GM12878 (cell line): Measurements from ENCODE around the gene ZPR1. TPM values are rescaled to one million over a fixed set of nuclear protein-coding genes. Genes with fewer than 3 reads are reported as not detected.

Source experiments
- ATAC-seq: fragments of 200-7000 bp; cut with Tn5 transposase; 3 replicates; pipeline ENCODE4 v1.9.1; 2020; ENCODE audit warnings: mild to moderate bottlenecking, moderate library complexity
- BruUV-seq: library from RNA; stranded (reverse); fragments of 400-500 nt; replicated peaks from 2 replicates; lab custom pipeline; 2021; lab: Mats Ljungman, UMichigan
- CTCF ChIA-PET: fragments of 300-600 bp; sonication (Branson Sonifier 250); formaldehyde crosslinking; extraction: SDS; loops from one replicate; lab custom pipeline; 2021; ENCODE audit warnings: inconsistent platforms; lab: Yijun Ruan, JAX
- POLR2A ChIA-PET: fragments of 350-600 bp; formaldehyde crosslinking; extraction: SDS; loops from one replicate; lab custom pipeline; 2021; ENCODE audit warnings: inconsistent platforms; lab: Charles Lee
- RAD21 ChIA-PET: fragments of 300-600 bp; sonication (Branson Sonifier 250); formaldehyde crosslinking; loops from one replicate; lab custom pipeline; 2023; ENCODE audit warnings: antibody characterized with exemption; ENCODE audit not compliant: unreplicated experiment; lab: Charles Lee
- SMC1A ChIA-PET: fragments of 300-600 bp; sonication (Branson Sonifier 250); formaldehyde crosslinking; loops from one replicate; lab custom pipeline; 2023; ENCODE audit not compliant: unreplicated experiment, uncharacterized antibody; lab: Charles Lee
- DNase-seq: peaks from one replicate; pipeline ENCODE4 v3.0.0-alpha.2; 2011; ENCODE audit warnings: low read depth, low spot score
- FAIRE-seq: peaks from 3 replicates; lab custom pipeline; 2011; peaks lifted over from hg19 to GRCh38; lab: Jason Lieb, UNC
- H2AFZ ChIP-seq: 2 replicates; pipeline ENCODE4 v1.6.0; 2011; ENCODE audit warnings: low read depth, low read length, control low read depth; ENCODE audit not compliant: control insufficient read depth
- H3K27ac ChIP-seq: 2 replicates; pipeline ENCODE4 v1.5.1; 2011; ENCODE audit warnings: control low read depth; ENCODE audit not compliant: control insufficient read depth, insufficient read depth
- H3K27me3 ChIP-seq, 2 experiments: replicated peaks in 1 of 2; 2 replicates each; pipeline versions ENCODE4 v1.6.0 to v1.6.1; 2011; ENCODE audit warnings: low read length in 1 of 2; ENCODE audit not compliant: control insufficient read depth in 2 of 2, insufficient read depth in 2 of 2
- H3K36me3 ChIP-seq, 2 experiments: 2 replicates each; pipeline ENCODE4 v1.5.1; 2011; ENCODE audit warnings: low read length in 1 of 2; ENCODE audit not compliant: control insufficient read depth in 2 of 2, insufficient read depth in 2 of 2
- H3K4me1 ChIP-seq: 2 replicates; pipeline ENCODE4 v1.6.1; 2011; ENCODE audit warnings: mild to moderate bottlenecking, low read length, moderate library complexity, mixed read lengths; ENCODE audit not compliant: control insufficient read depth, insufficient read depth
- H3K4me2 ChIP-seq: 2 replicates; pipeline ENCODE4 v1.6.0; 2011; ENCODE audit warnings: control low read depth; ENCODE audit not compliant: control insufficient read depth, insufficient read depth
- H3K4me3 ChIP-seq: fragments of 200-600 bp; sonication (generic); 2 replicates; pipeline ENCODE4 v1.5.1; 2016
- H3K79me2 ChIP-seq: 2 replicates; pipeline ENCODE4 v1.6.0; 2011; ENCODE audit warnings: low read length; ENCODE audit not compliant: control insufficient read depth, insufficient read depth
- H3K9ac ChIP-seq: 2 replicates; pipeline ENCODE4 v1.8.0; 2011; ENCODE audit warnings: low read length, control low read depth, mixed read lengths; ENCODE audit not compliant: control insufficient read depth, insufficient read depth
- H3K9me3 ChIP-seq: replicated peaks from 3 replicates; pipeline ENCODE4 v1.5.1; 2011; ENCODE audit warnings: mild to moderate bottlenecking, low read length; ENCODE audit not compliant: control insufficient read depth, insufficient read depth
- H4K20me1 ChIP-seq: 2 replicates; pipeline ENCODE4 v1.6.0; 2011; ENCODE audit not compliant: control insufficient read depth, insufficient read depth
- BHLHE40 ChIP-seq, 2 experiments: fragments of 450-650 bp in 1 of 2; IDR thresholded peaks; 2 replicates each; pipeline ENCODE4 v1.6.1; 2011 to 2017; ENCODE audit warnings: low read depth in 2 of 2, borderline replicate concordance in 1 of 2, improper control_type of control experiment in 1 of 2, low read length in 1 of 2, mild to moderate bottlenecking in 1 of 2
- CEBPB ChIP-seq, 2 experiments: fragments of 150-350 bp in 1 of 2; IDR thresholded peaks; 2 replicates each; pipeline ENCODE4 v1.6.1; 2012 to 2014; ENCODE audit warnings: low read depth in 2 of 2, low read length in 2 of 2, borderline replicate concordance in 1 of 2, inconsistent platforms in 1 of 2
- ESRRA ChIP-seq: IDR thresholded peaks from 2 replicates; pipeline ENCODE4 v1.6.1; 2012; ENCODE audit warnings: mild to moderate bottlenecking, low read length, improper control_type of control experiment
- ETV6 ChIP-seq, 2 experiments: fragments of 450-650 bp in 1 of 2; IDR thresholded peaks in 1 of 2; conservative IDR thresholded peaks in 1 of 2; 2 replicates each; pipeline ENCODE4 v1.6.1; 2014; ENCODE audit warnings: antibody characterized with exemption in 1 of 2, borderline replicate concordance in 1 of 2, low read depth in 1 of 2, mild to moderate bottlenecking in 1 of 2, moderate library complexity in 1 of 2
- FOXM1 ChIP-seq: IDR thresholded peaks from 2 replicates; pipeline ENCODE4 v1.6.1; 2012; ENCODE audit warnings: low read depth, mild to moderate bottlenecking, inconsistent platforms, low read length, moderate library complexity
- HCFC1 ChIP-seq: fragments of 150-350 bp; IDR thresholded peaks from 2 replicates; pipeline ENCODE4 v1.6.1; 2014; ENCODE audit warnings: low read length
- HDAC2 ChIP-seq: fragments of 200-600 bp; sonication (generic); IDR thresholded peaks from 2 replicates; pipeline ENCODE4 v1.6.1; 2017
- NR2C2 ChIP-seq: IDR thresholded peaks from 2 replicates; pipeline ENCODE4 v1.6.1; 2011; ENCODE audit warnings: borderline replicate concordance, low read depth; ENCODE audit not compliant: control insufficient read depth, insufficient read length
- NRF1 ChIP-seq: conservative IDR thresholded peaks from 2 replicates; pipeline ENCODE4 v1.6.1; 2011; ENCODE audit warnings: mild to moderate bottlenecking, low read depth, low read length, improper control_type of control experiment
- REST ChIP-seq: IDR thresholded peaks from 2 replicates; pipeline ENCODE4 v1.6.1; 2012; ENCODE audit warnings: mild to moderate bottlenecking, low read depth, low read length
- SREBF1 ChIP-seq: IDR thresholded peaks from 2 replicates; pipeline ENCODE4 v1.6.1; 2012; ENCODE audit warnings: mild to moderate bottlenecking, low read length
- STAT1 ChIP-seq: fragments of 450-650 bp; conservative IDR thresholded peaks from 2 replicates; pipeline ENCODE4 v1.6.1; 2014; ENCODE audit warnings: antibody characterized with exemption, mild to moderate bottlenecking
- STAT3 ChIP-seq: IDR thresholded peaks from 2 replicates; pipeline ENCODE4 v1.6.1; 2011; ENCODE audit warnings: low read depth, low read length, improper control_type of control experiment
- YBX1 ChIP-seq: fragments of 450-650 bp; IDR thresholded peaks from 2 replicates; pipeline ENCODE4 v1.6.1; 2016; ENCODE audit warnings: antibody characterized with exemption
- WGBS: methylation state at CpG from one replicate; pipeline ENCODE4 v1.1.6; 2016; ENCODE audit warnings: low lambda C conversion rate; ENCODE audit not compliant: insufficient replicate concordance, insufficient coverage; ENCODE audit errors: missing lambda C conversion rate; 5-methylcytosine and 5-hydroxymethylcytosine counted together
- in situ Hi-C: fragments of 300-500 bp; cut with MboI; formaldehyde crosslinking; loops from 9 replicates; pipeline ENCODE4 v1.14.3; 2018; ENCODE audit warnings: mixed read lengths
- intact Hi-C: fragments of 100-400 bp; cut with micrococcal nuclease; formaldehyde crosslinking; loops from one replicate; pipeline ENCODE4 v1.14.2; 2022; ENCODE audit not compliant: unreplicated experiment
- polyA plus RNA-seq, 11 experiments: library from polyadenylated mRNA; depleted of rRNA in 4 of 11; unstranded in 6 of 11; stranded (reverse) in 5 of 11; fragments of >200 nt; fragmentation: Nextera tagmentation in 4 of 11; fragmentation: Illumina TruSeq in 1 of 11; extraction: Ambion mirVana in 4 of 11; extraction: Trizol in 1 of 11; gene quantifications; 1 replicate in 1 of 11; 2 replicates in 10 of 11; pipeline versions ENCODE4 v1.2.1 to v1.2.3, GENCODE V29; 2011 to 2016; ENCODE audit warnings: inconsistent platforms in 2 of 11, missing spikeins in 2 of 11, low read depth in 1 of 11
- total RNA-seq, 4 experiments: library from RNA; depleted of rRNA in 3 of 4; stranded (reverse); fragments of >200 nt in 3 of 4; fragmentation: Illumina TruSeq in 1 of 4; extraction: Trizol in 1 of 4; gene quantifications; 2 replicates each; pipeline versions ENCODE4 v1.2.1 to v1.2.3, GENCODE V29; 2013 to 2021
- TF ChIP-seq, protein P1 (sequence below): IDR thresholded peaks from 2 replicates; pipeline ENCODE4 v1.6.1; 2012; ENCODE audit warnings: low read length, inconsistent platforms

Gene ZPR1
- total and polyA plus RNA-seq, 10 of the 15 experiments (the other 5 are each of a cell fraction or from before 2014, with no cell fraction given) = 9.3 to 89.7 (median 54.7) TPM

DNA sequence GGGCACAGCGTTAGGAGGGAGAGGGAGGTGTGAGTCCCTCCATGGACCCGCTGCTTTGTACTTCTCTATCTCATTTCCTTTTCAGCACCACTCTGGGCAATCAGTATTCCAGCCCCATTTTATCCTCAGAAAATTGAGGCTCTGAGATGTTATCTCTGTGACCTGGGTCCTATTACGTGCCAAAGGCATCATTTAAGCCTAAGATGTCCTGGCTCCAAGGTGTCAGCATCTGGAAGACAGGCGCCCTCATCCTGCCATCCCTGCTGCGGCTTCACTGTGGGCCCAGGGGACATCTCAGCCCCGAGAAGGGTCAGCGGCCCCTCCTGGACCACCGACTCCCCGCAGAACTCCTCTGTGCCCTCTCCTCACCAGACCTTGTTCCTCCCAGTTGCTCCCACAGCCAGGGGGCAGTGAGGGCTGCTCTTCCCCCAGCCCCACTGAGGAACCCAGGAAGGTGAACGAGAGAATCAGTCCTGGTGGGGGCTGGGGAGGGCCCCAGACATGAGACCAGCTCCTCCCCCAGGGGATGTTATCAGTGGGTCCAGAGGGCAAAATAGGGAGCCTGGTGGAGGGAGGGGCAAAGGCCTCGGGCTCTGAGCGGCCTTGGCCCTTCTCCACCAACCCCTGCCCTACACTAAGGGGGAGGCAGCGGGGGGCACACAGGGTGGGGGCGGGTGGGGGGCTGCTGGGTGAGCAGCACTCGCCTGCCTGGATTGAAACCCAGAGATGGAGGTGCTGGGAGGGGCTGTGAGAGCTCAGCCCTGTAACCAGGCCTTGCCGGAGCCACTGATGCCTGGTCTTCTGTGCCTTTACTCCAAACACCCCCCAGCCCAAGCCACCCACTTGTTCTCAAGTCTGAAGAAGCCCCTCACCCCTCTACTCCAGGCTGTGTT, 41.1 kb upstream of the ZPR1 start (continued):
- TF ChIP-seq REST = no peak
- TF ChIP-seq, protein P1, sequence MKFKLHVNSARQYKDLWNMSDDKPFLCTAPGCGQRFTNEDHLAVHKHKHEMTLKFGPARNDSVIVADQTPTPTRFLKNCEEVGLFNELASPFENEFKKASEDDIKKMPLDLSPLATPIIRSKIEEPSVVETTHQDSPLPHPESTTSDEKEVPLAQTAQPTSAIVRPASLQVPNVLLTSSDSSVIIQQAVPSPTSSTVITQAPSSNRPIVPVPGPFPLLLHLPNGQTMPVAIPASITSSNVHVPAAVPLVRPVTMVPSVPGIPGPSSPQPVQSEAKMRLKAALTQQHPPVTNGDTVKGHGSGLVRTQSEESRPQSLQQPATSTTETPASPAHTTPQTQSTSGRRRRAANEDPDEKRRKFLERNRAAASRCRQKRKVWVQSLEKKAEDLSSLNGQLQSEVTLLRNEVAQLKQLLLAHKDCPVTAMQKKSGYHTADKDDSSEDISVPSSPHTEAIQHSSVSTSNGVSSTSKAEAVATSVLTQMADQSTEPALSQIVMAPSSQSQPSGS = no peak
- no peak for TF ChIP-seq NR2C2

GRCh38 chr11:116827461-116827860, 39.6 kb upstream of the ZPR1 start:
- Histone ChIP-seq H3K9me3 (no peaks in the 10 kb centered on the region), H4K20me1 (no peaks in the 10 kb centered on the region), H3K27ac (no peak overlapping the region), H3K4me1 (no peaks in the 10 kb centered on the region), H3K36me3 (no peaks in the 10 kb centered on the region), H3K4me2 (no peak overlapping the region), H3K79me2 (no peaks in the 10 kb centered on the region), H3K4me3 (no peak overlapping the region), H3K9ac (no peak overlapping the region), H2AFZ (no peak overlapping the region), H3K27me3 (no peaks in the 10 kb centered on the region)
- BruUV-seq = no TSS peak
- DNase-seq (no peak), ATAC-seq (no peak), FAIRE-seq (no peak)
- in situ Hi-C loops = no loop called here
- POLR2A ChIA-PET = no interaction called here
- intact Hi-C loops = no loop called here
- WGBS = 14% methylated on average over 5 of the region's 6 CpGs
- SMC1A ChIA-PET = no interaction called here
- CTCF ChIA-PET = no interaction called here
- RAD21 ChIA-PET = no interaction called here
- TF ChIP-seq BHLHE40 (IDR thresholded peaks at IDR 0.05; ENCODE audit: borderline replicate concordance in 1 of 2, low read depth in 2 of 2, low read length in 1 of 2) (no peak), HCFC1 (no peak), ETV6 (conservative IDR thresholded peaks at IDR 0.05 in 1 of 2, IDR thresholded peaks at IDR 0.05 in 1 of 2; ENCODE audit: borderline replicate concordance in 1 of 2, low read depth in 1 of 2) (no peak), CEBPB (IDR thresholded peaks at IDR 0.05; ENCODE audit: borderline replicate concordance in 1 of 2, low read depth in 2 of 2, low read length in 2 of 2) (no peak), FOXM1 (no peak), NRF1 (no peak), ESRRA (no peak), STAT1 (no peak), STAT3 (no peak), SREBF1 (no peak), YBX1 (no peak), HDAC2 (no peak)
